HCT116 (cell line): ENCODE data around the gene IFT122. TPM values are rescaled to one million over a fixed set of nuclear protein-coding genes. Genes with fewer than 3 reads are reported as not detected.

Source experiments
- ATAC-seq: fragments of 200-7000 bp; cut with Tn5 transposase; 2 replicates; pipeline ENCODE4 v1.9.1; 2020; ENCODE audit warnings: mild to moderate bottlenecking, moderate library complexity
- BruUV-seq: library from RNA; stranded (reverse); fragments of 400-500 nt; replicated peaks from 2 replicates; lab custom pipeline; 2021; lab: Mats Ljungman, UMichigan
- CTCF ChIA-PET: fragments of 300-600 bp; sonication (Branson Sonifier 250); formaldehyde crosslinking; loops from one replicate; lab custom pipeline; 2021; ENCODE audit warnings: antibody characterized with exemption; lab: Charles Lee
- POLR2A ChIA-PET: fragments of 300-600, 350-600 bp; sonication (Branson Sonifier 250); formaldehyde crosslinking; loops from one replicate; lab custom pipeline; 2021; ENCODE audit warnings: antibody characterized with exemption; lab: Charles Lee
- RAD21 ChIA-PET, 2 experiments: fragments of 300-600 bp; sonication (Branson Sonifier 250); formaldehyde crosslinking; loops; one replicate each; lab custom pipeline; 2023; ENCODE audit warnings: low total read pairs in 2 of 2; ENCODE audit not compliant: uncharacterized antibody in 2 of 2, unreplicated experiment in 2 of 2, low non-redundant PET in 1 of 2; lab: Charles Lee
- DNase-seq: peaks from one replicate; pipeline ENCODE4 v3.0.0-alpha.2; 2010; ENCODE audit warnings: low read depth, low spot score
- H2AFZ ChIP-seq: fragments of 200-600 bp; shearing (Covaris generic), sonication (generic); 2 replicates; pipeline ENCODE4 v1.6.1; 2017; ENCODE audit warnings: low read depth, mixed run types, mixed read lengths, antibody characterized with exemption, low read length; ENCODE audit not compliant: poor library complexity, severe bottlenecking
- H3K27ac ChIP-seq: 2 replicates; pipeline ENCODE4 v1.5.1; 2012; ENCODE audit warnings: low read depth, low read length
- H3K27me3 ChIP-seq: fragments of 200-600 bp; sonication (generic); 2 replicates; pipeline ENCODE4 v1.6.1; 2016; ENCODE audit warnings: mixed run types, low read length, mixed read lengths; ENCODE audit not compliant: insufficient read depth
- H3K36me3 ChIP-seq, 2 experiments: fragments of 200-500 bp in 1 of 2; fragments of 200-600 bp in 1 of 2; sonication (Bioruptor generic) in 1 of 2; sonication (generic) in 1 of 2; 2 replicates each; pipeline versions ENCODE4 v1.5.1 to v1.6.1; 2014 to 2016; ENCODE audit warnings: low read length in 2 of 2, inconsistent platforms in 1 of 2, mixed read lengths in 1 of 2, mixed run types in 1 of 2; ENCODE audit not compliant: insufficient read depth in 2 of 2, control insufficient read depth in 1 of 2
- H3K4me1 ChIP-seq, 2 experiments: fragments of 200-600 bp in 1 of 2; sonication (generic) in 1 of 2; 2 replicates each; pipeline versions ENCODE4 v1.5.1 to v1.6.1; 2012 to 2017; ENCODE audit warnings: low read length in 2 of 2, inconsistent platforms in 1 of 2, mild to moderate bottlenecking in 1 of 2, mixed read lengths in 1 of 2, mixed run types in 1 of 2, moderate library complexity in 1 of 2; ENCODE audit not compliant: insufficient read depth in 2 of 2, control insufficient read depth in 1 of 2
- H3K4me2 ChIP-seq: fragments of 200-600 bp; sonication (generic); 2 replicates; pipeline ENCODE4 v1.6.1; 2017; ENCODE audit warnings: mixed run types, low read length, mixed read lengths
- H3K4me3 ChIP-seq, 2 experiments: fragments of 200-600 bp in 1 of 2; sonication (generic) in 1 of 2; replicated peaks in 1 of 2; 2 replicates each; pipeline ENCODE4 v1.5.1; 2011 to 2016; ENCODE audit warnings: low read length in 2 of 2, control low read depth in 1 of 2, low read depth in 1 of 2, mild to moderate bottlenecking in 1 of 2, mixed read lengths in 1 of 2, mixed run types in 1 of 2
- H3K79me2 ChIP-seq: fragments of 200-600 bp; sonication (generic); 2 replicates; pipeline ENCODE4 v1.6.1; 2017; ENCODE audit warnings: mild to moderate bottlenecking, mixed run types, low read length, moderate library complexity, mixed read lengths; ENCODE audit not compliant: insufficient read depth
- H3K9ac ChIP-seq: fragments of 200-600 bp; sonication (generic); 2 replicates; pipeline ENCODE4 v1.6.1; 2016; ENCODE audit warnings: low read length, mixed read lengths
- H3K9me2 ChIP-seq: fragments of 200-600 bp; sonication (generic), shearing (Covaris generic); 2 replicates; pipeline ENCODE4 v1.6.1; 2017; ENCODE audit warnings: mixed run types, mild to moderate bottlenecking, moderate library complexity; ENCODE audit not compliant: insufficient read depth
- H3K9me3 ChIP-seq, 2 experiments: fragments of 200-500 bp in 1 of 2; fragments of 200-600 bp in 1 of 2; sonication (Bioruptor generic) in 1 of 2; sonication (generic) in 1 of 2; 2 replicates each; pipeline ENCODE4 v1.6.1; 2014 to 2017; ENCODE audit warnings: low read length in 2 of 2, mixed read lengths in 2 of 2, inconsistent platforms in 1 of 2, low read depth in 1 of 2, mild to moderate bottlenecking in 1 of 2, mixed run types in 1 of 2, moderate library complexity in 1 of 2; ENCODE audit not compliant: control insufficient read depth in 1 of 2, insufficient read depth in 1 of 2
- H4K20me1 ChIP-seq: fragments of 200-600 bp; sonication (generic), shearing (Covaris generic); 2 replicates; pipeline ENCODE4 v1.6.1; 2017; ENCODE audit warnings: mixed run types, mild to moderate bottlenecking, moderate library complexity; ENCODE audit not compliant: insufficient read depth
- ATF3 ChIP-seq: IDR thresholded peaks from 2 replicates; pipeline ENCODE4 v1.6.1; 2012
- CBX3 ChIP-seq: IDR thresholded peaks from 2 replicates; pipeline ENCODE4 v1.6.1; 2012; ENCODE audit warnings: low read depth
- CTCF ChIP-seq, 3 experiments: fragments of 200-600 bp in 1 of 3; sonication (generic) in 1 of 3; IDR thresholded peaks in 2 of 3; conservative IDR thresholded peaks in 1 of 3; 2 replicates each; pipeline ENCODE4 v1.5.1; 2012 to 2017; ENCODE audit warnings: low read depth in 2 of 3, low read length in 2 of 3, antibody characterized with exemption in 1 of 3, borderline replicate concordance in 1 of 3, control low read depth in 1 of 3, mild to moderate bottlenecking in 1 of 3, mixed read lengths in 1 of 3, mixed run types in 1 of 3, moderate library complexity in 1 of 3; ENCODE audit not compliant: insufficient read depth in 1 of 3
- EGR1 ChIP-seq: IDR thresholded peaks from 2 replicates; pipeline ENCODE4 v1.6.1; 2012; ENCODE audit warnings: low read depth
- ELF1 ChIP-seq: IDR thresholded peaks from 2 replicates; pipeline ENCODE4 v1.6.1; 2012; ENCODE audit warnings: low read depth, borderline replicate concordance
- EZH2 ChIP-seq: fragments of 200-600 bp; sonication (generic); IDR thresholded peaks from 2 replicates; pipeline ENCODE4 v1.6.1; 2017; ENCODE audit warnings: antibody characterized with exemption, mixed run types
- FOSL1 ChIP-seq: IDR thresholded peaks from 2 replicates; pipeline ENCODE4 v1.6.1; 2012; ENCODE audit warnings: low read depth
- POLR2AphosphoS5 ChIP-seq: IDR thresholded peaks from 2 replicates; pipeline ENCODE4 v1.6.1; 2011; ENCODE audit warnings: mild to moderate bottlenecking, low read depth, low read length, moderate library complexity
- RAD21 ChIP-seq: IDR thresholded peaks from 2 replicates; pipeline ENCODE4 v1.6.1; 2012; ENCODE audit warnings: low read depth, mild to moderate bottlenecking
- SIN3A ChIP-seq: IDR thresholded peaks from 2 replicates; pipeline ENCODE4 v1.6.1; 2012; ENCODE audit warnings: low read depth
- SP1 ChIP-seq: IDR thresholded peaks from 2 replicates; pipeline ENCODE4 v1.6.1; 2012; ENCODE audit warnings: low read depth
- TCF7L2 ChIP-seq: IDR thresholded peaks from 2 replicates; pipeline ENCODE4 v1.7.0; 2011; ENCODE audit warnings: borderline replicate concordance, inconsistent platforms; ENCODE audit not compliant: insufficient read depth, insufficient read length; ENCODE audit errors: extremely low read depth
- YY1 ChIP-seq: IDR thresholded peaks from 2 replicates; pipeline ENCODE4 v1.6.1; 2011; ENCODE audit warnings: low read length, low read depth, moderate library complexity, mild to moderate bottlenecking; ENCODE audit not compliant: insufficient replicate concordance; ENCODE audit errors: extremely low read depth
- ZBTB33 ChIP-seq: IDR thresholded peaks from 2 replicates; pipeline ENCODE4 v1.6.1; 2011; ENCODE audit warnings: mild to moderate bottlenecking, low read length, moderate library complexity; ENCODE audit not compliant: insufficient replicate concordance; ENCODE audit errors: extremely low read depth
- ZNF274 ChIP-seq: fragments of 200-500 bp; sonication (Bioruptor generic); IDR thresholded peaks from 2 replicates; pipeline ENCODE4 v1.6.1; 2014; ENCODE audit warnings: mild to moderate bottlenecking, low read depth, low read length, inconsistent platforms
- intact Hi-C: fragments of 100-400 bp; cut with micrococcal nuclease; formaldehyde crosslinking; loops from 2 replicates; pipeline ENCODE4 v1.10.0; 2022
- total RNA-seq: library from RNA; stranded (reverse); gene quantifications from one replicate; pipeline ENCODE4 v1.2.1, GENCODE V29; 2021; ENCODE audit not compliant: unreplicated experiment

Gene IFT122
- total RNA-seq, 1 experiment from 2014 or later, result 21.4 TPM

- Histone ChIP-seq H3K27ac (no peak overlapping the region), H3K4me2 (no peak overlapping the region), H3K36me3 (no peaks in the 10 kb centered on the region), H3K79me2 (peaks cover 17% of the 10 kb centered on the region), H3K27me3 (no peaks in the 10 kb centered on the region), H3K9ac (no peak overlapping the region), H4K20me1 (0 out of 2 replicates have a peak, but pooled peaks cover 1% of the 10 kb centered on the region), H3K4me1 (peaks cover 5 to 16% of the 10 kb centered on the region in 2 experiments; a peak in 3 of 4 replicates), H3K9me2 (no peaks in the 10 kb centered on the region)
- DNase-seq, result no peak
- no peak for ATAC-seq
- no TSS peak for BruUV-seq
- intact Hi-C loops, result no loop called here
- CTCF ChIA-PET, result no interaction called here
- no peak for TF ChIP-seq YY1
- TF ChIP-seq ZNF274, result no peak
- TF ChIP-seq POLR2AphosphoS5, result no peak
- TF ChIP-seq ZBTB33, result no peak
- TF ChIP-seq SIN3A, result no peak
- TF ChIP-seq, all 23 proteins: peak for 0
- Histone ChIP-seq H3K4me3 (no peak overlapping the region), H3K9me3 (no peaks in the 10 kb centered on the region), H2AFZ (no peak overlapping the region)
- POLR2A ChIA-PET, result no interaction called here
- RAD21 ChIA-PET, result no interaction called here
These were observed 37.4 kb upstream of the IFT122 start for GRCh38 chr3:129402616-129403015.

GRCh38 chr3:129403450-129403849, 36.6 kb upstream of the IFT122 start:
- H4K20me1 ChIP-seq, result no peaks in the 10 kb centered on the region
- no peaks in the 10 kb centered on the region for H3K36me3 ChIP-seq
- H3K79me2 ChIP-seq, result peaks cover 9% of the 10 kb centered on the region
- H3K4me2 ChIP-seq, result no peak overlapping the region
- H3K9me2 ChIP-seq, result no peaks in the 10 kb centered on the region
- no TSS peak for BruUV-seq
- H3K4me3 ChIP-seq, result no peak overlapping the region
- H3K27ac ChIP-seq, result no peak overlapping the region
- no peak for DNase-seq
- H3K4me1 ChIP-seq, result peaks cover 0 to 7% of the 10 kb centered on the region in 2 experiments; a peak in 2 of 4 replicates
- no peak overlapping the region for H2AFZ ChIP-seq
- intact Hi-C loops, result no loop called here
- RAD21 ChIA-PET, result no interaction called here
- no peaks in the 10 kb centered on the region for H3K9me3 ChIP-seq
- ATAC-seq, result no peak
- POLR2A ChIA-PET, result no interaction called here
- no peaks in the 10 kb centered on the region for H3K27me3 ChIP-seq
- no peak overlapping the region for H3K9ac ChIP-seq
- CTCF ChIA-PET, result no interaction called here
- TF ChIP-seq YY1, result no peak
- TF ChIP-seq CTCF (IDR thresholded peaks at IDR 0.05 in 2 of 3, conservative IDR thresholded peaks at IDR 0.05 in 1 of 3; ENCODE audit: borderline replicate concordance in 1 of 3, insufficient read depth in 1 of 3, low read depth in 2 of 3, low read length in 2 of 3), result no peak
- TF ChIP-seq SP1, result no peak
- no peak for TF ChIP-seq FOSL1
- no peak for TF ChIP-seq EGR1
- TF ChIP-seq EZH2, result no peak
- TF ChIP-seq SIN3A, result no peak
- TF ChIP-seq ELF1, result no peak
- TF ChIP-seq CBX3, result no peak
- no peak for TF ChIP-seq RAD21
- TF ChIP-seq ATF3, result no peak
- no peak for TF ChIP-seq TCF7L2
- TF ChIP-seq POLR2AphosphoS5, result no peak
